GM23338 (cell line): ENCODE results near the gene FUT2. TPM values are rescaled to one million over a fixed set of nuclear protein-coding genes. Genes with fewer than 3 reads are reported as not detected.

Experiments used
- ATAC-seq: fragments of 200-7000 bp; cut with Tn5 transposase; 3 replicates; pipeline ENCODE4 v1.9.1; 2020
- DNase-seq: peaks from one replicate; pipeline ENCODE4 v3.0.0-alpha.2; 2015; ENCODE audit warnings: low spot score
- H2AFZ ChIP-seq: fragments of 200-600 bp; sonication (generic); 2 replicates; pipeline ENCODE4 v1.8.0; 2016; ENCODE audit warnings: antibody characterized with exemption, mild to moderate bottlenecking, moderate library complexity
- H3F3A ChIP-seq: fragments of 200-600 bp; sonication (generic); replicated peaks from 2 replicates; pipeline ENCODE4 v1.8.0; 2017; ENCODE audit warnings: antibody characterized with exemption, mixed run types, low read depth
- H3K27ac ChIP-seq: fragments of 200-600 bp; sonication (generic); 2 replicates; pipeline ENCODE4 v1.6.1; 2016; ENCODE audit warnings: low read depth
- H3K27me3 ChIP-seq: fragments of 200-600 bp; sonication (generic); 2 replicates; pipeline ENCODE4 v1.8.0; 2016; ENCODE audit warnings: mild to moderate bottlenecking, mixed run types, moderate library complexity; ENCODE audit not compliant: insufficient read depth
- H3K36me3 ChIP-seq: fragments of 200-600 bp; sonication (generic); 2 replicates; pipeline ENCODE4 v1.8.0; 2016; ENCODE audit warnings: mild to moderate bottlenecking; ENCODE audit not compliant: insufficient read depth
- H3K4me1 ChIP-seq: fragments of 200-600 bp; sonication (generic); 2 replicates; pipeline ENCODE4 v1.8.0; 2016; ENCODE audit warnings: mild to moderate bottlenecking, moderate library complexity; ENCODE audit not compliant: insufficient read depth
- H3K4me2 ChIP-seq: fragments of 200-600 bp; sonication (generic); 2 replicates; pipeline ENCODE4 v1.7.1; 2017; ENCODE audit warnings: mixed run types
- H3K4me3 ChIP-seq: fragments of 200-600 bp; sonication (generic); 2 replicates; pipeline ENCODE4 v1.6.1; 2016; ENCODE audit warnings: mixed run types
- H3K79me2 ChIP-seq: fragments of 200-600 bp; sonication (generic); replicated peaks from 2 replicates; pipeline ENCODE4 v1.8.0; 2017; ENCODE audit warnings: mild to moderate bottlenecking; ENCODE audit not compliant: insufficient read depth
- H3K9me2 ChIP-seq: fragments of 200-600 bp; sonication (generic); 2 replicates; pipeline ENCODE4 v1.8.0; 2017; ENCODE audit not compliant: insufficient read depth
- H4K20me1 ChIP-seq: fragments of 200-600 bp; sonication (generic); replicated peaks from 2 replicates; pipeline ENCODE4 v1.8.0; 2017; ENCODE audit warnings: mild to moderate bottlenecking; ENCODE audit not compliant: insufficient read depth
- H3K27ac Mint-ChIP-seq: 2 replicates; pipeline ENCODE4 v1.8.0; 2020; ENCODE audit warnings: inconsistent platforms, mild to moderate bottlenecking, moderate library complexity, mixed read lengths
- H3K27me3 Mint-ChIP-seq: 3 replicates; pipeline ENCODE4 v1.8.0; 2022; ENCODE audit warnings: low read depth, mild to moderate bottlenecking, moderate library complexity, mixed read lengths, inconsistent platforms; ENCODE audit not compliant: insufficient read depth, poor library complexity
- H3K36me3 Mint-ChIP-seq: 3 replicates; pipeline ENCODE4 v1.8.0; 2021; ENCODE audit warnings: low read depth, mild to moderate bottlenecking, inconsistent platforms, moderate library complexity, mixed read lengths
- H3K4me1 Mint-ChIP-seq: 3 replicates; pipeline ENCODE4 v1.8.0; 2020; ENCODE audit warnings: mild to moderate bottlenecking, inconsistent platforms, mixed read lengths
- H3K4me3 Mint-ChIP-seq: 3 replicates; pipeline ENCODE4 v1.8.0; 2021; ENCODE audit warnings: moderate library complexity, mild to moderate bottlenecking, inconsistent platforms, mixed read lengths
- H3K9me3 Mint-ChIP-seq: 3 replicates; pipeline ENCODE4 v1.8.0; 2020; ENCODE audit warnings: moderate library complexity, mild to moderate bottlenecking, inconsistent platforms, mixed read lengths
- EZH2 ChIP-seq: fragments of 200-600 bp; sonication (generic); IDR thresholded peaks from one replicate; pipeline ENCODE4 v1.8.0; 2017; ENCODE audit warnings: antibody characterized with exemption, mild to moderate bottlenecking, low read depth; ENCODE audit not compliant: unreplicated experiment
- EZH2phosphoT487 ChIP-seq: fragments of 200-600 bp; sonication (generic); IDR thresholded peaks from one replicate; pipeline ENCODE4 v1.8.1; 2018; ENCODE audit warnings: antibody characterized with exemption; ENCODE audit not compliant: unreplicated experiment
- JUNB ChIP-seq: IDR thresholded peaks from one replicate; pipeline ENCODE4 v1.6.1; 2016; ENCODE audit warnings: antibody characterized with exemption; ENCODE audit not compliant: unreplicated experiment
- NANOG ChIP-seq: IDR thresholded peaks from 2 replicates; pipeline ENCODE4 v1.6.1; 2016; ENCODE audit warnings: antibody characterized with exemption, borderline replicate concordance
- STAT1 ChIP-seq: IDR thresholded peaks from one replicate; pipeline ENCODE4 v1.6.1; 2016; ENCODE audit warnings: antibody characterized with exemption; ENCODE audit not compliant: unreplicated experiment
- ZNF114 ChIP-seq: fragments of 250-450 bp; sonication (Bioruptor Pico); IDR thresholded peaks from 2 replicates; pipeline ENCODE4 v1.5.0; 2020; ENCODE audit warnings: mild to moderate bottlenecking, moderate library complexity
- ZNF331 ChIP-seq: fragments of 250-450 bp; sonication (Bioruptor Pico); IDR thresholded peaks from 2 replicates; pipeline ENCODE4 v1.5.0; 2020; ENCODE audit warnings: low read depth, mild to moderate bottlenecking, moderate library complexity
- polyA plus RNA-seq: library from polyadenylated mRNA; unstranded; fragments of >200 nt; fragmentation: Nextera tagmentation; extraction: Ambion mirVana; gene quantifications from 2 replicates; pipeline ENCODE4 v1.2.1, GENCODE V29; 2016
- total RNA-seq: library from RNA; depleted of rRNA; stranded (reverse); fragments of >200 nt; shearing (Covaris generic); gene quantifications from 2 replicates; pipeline ENCODE4 v1.2.3, GENCODE V29; 2014
- TF ChIP-seq, protein P1 (sequence below): fragments of 250-450 bp; sonication (Bioruptor Pico); IDR thresholded peaks from 2 replicates; pipeline ENCODE4 v1.5.0; 2020; ENCODE audit warnings: mild to moderate bottlenecking, moderate library complexity
- TF ChIP-seq, protein P2 (sequence below), 2 experiments: fragments of 200-600 bp in 1 of 2; sonication (generic) in 1 of 2; conservative IDR thresholded peaks; 2 replicates each; pipeline versions ENCODE4 v1.5.1 to v1.6.1; 2016 to 2017; ENCODE audit warnings: antibody characterized with exemption in 2 of 2, low read depth in 2 of 2, mild to moderate bottlenecking in 2 of 2, moderate library complexity in 1 of 2

The FUT2 gene
- total and polyA plus RNA-seq, 2 experiments from 2014 or later: 5.0 to 5.6 TPM

DNA sequence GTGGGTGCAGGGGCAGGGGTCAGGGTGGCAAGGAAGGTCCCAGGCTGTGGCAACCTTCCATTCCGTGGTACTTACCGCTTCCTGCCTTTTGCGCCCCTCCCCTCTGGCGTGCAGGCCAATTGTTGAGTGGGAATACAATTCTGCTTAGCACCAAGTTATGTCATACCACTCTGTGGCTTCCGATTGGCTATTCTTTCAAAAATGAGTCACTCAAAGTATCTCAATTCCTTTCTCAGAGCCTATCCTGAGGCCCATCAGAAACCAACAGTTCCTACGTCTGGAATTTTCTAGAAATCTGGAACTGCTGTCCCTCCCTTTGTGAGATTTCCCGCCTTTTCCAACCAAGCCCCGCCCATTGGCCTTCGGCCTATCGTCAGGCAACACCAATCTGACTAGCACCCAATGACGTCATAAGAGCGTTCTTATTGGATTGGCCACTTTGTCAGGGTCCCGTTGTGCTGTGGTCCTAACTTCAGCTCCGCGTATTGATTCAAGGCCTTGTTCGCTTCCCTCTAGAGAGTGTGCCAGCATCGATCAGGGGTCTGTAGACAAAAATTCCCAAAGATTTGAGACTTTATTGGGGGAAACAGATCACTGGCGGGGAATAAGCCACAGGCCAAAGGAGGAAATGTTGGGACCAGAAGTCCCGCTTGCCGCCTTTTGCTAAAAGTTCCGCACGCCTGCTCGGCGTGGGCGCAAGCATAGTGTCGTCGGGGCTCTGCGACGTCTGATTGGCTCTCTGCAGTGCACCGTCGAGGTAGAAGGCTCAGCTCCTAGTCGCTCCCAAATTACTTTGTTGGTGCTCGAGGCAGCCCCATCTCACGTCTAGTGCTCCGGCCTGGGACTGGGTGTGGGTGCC is 34.7 kb upstream of the FUT2 start (continued):
- TF ChIP-seq, protein P1, sequence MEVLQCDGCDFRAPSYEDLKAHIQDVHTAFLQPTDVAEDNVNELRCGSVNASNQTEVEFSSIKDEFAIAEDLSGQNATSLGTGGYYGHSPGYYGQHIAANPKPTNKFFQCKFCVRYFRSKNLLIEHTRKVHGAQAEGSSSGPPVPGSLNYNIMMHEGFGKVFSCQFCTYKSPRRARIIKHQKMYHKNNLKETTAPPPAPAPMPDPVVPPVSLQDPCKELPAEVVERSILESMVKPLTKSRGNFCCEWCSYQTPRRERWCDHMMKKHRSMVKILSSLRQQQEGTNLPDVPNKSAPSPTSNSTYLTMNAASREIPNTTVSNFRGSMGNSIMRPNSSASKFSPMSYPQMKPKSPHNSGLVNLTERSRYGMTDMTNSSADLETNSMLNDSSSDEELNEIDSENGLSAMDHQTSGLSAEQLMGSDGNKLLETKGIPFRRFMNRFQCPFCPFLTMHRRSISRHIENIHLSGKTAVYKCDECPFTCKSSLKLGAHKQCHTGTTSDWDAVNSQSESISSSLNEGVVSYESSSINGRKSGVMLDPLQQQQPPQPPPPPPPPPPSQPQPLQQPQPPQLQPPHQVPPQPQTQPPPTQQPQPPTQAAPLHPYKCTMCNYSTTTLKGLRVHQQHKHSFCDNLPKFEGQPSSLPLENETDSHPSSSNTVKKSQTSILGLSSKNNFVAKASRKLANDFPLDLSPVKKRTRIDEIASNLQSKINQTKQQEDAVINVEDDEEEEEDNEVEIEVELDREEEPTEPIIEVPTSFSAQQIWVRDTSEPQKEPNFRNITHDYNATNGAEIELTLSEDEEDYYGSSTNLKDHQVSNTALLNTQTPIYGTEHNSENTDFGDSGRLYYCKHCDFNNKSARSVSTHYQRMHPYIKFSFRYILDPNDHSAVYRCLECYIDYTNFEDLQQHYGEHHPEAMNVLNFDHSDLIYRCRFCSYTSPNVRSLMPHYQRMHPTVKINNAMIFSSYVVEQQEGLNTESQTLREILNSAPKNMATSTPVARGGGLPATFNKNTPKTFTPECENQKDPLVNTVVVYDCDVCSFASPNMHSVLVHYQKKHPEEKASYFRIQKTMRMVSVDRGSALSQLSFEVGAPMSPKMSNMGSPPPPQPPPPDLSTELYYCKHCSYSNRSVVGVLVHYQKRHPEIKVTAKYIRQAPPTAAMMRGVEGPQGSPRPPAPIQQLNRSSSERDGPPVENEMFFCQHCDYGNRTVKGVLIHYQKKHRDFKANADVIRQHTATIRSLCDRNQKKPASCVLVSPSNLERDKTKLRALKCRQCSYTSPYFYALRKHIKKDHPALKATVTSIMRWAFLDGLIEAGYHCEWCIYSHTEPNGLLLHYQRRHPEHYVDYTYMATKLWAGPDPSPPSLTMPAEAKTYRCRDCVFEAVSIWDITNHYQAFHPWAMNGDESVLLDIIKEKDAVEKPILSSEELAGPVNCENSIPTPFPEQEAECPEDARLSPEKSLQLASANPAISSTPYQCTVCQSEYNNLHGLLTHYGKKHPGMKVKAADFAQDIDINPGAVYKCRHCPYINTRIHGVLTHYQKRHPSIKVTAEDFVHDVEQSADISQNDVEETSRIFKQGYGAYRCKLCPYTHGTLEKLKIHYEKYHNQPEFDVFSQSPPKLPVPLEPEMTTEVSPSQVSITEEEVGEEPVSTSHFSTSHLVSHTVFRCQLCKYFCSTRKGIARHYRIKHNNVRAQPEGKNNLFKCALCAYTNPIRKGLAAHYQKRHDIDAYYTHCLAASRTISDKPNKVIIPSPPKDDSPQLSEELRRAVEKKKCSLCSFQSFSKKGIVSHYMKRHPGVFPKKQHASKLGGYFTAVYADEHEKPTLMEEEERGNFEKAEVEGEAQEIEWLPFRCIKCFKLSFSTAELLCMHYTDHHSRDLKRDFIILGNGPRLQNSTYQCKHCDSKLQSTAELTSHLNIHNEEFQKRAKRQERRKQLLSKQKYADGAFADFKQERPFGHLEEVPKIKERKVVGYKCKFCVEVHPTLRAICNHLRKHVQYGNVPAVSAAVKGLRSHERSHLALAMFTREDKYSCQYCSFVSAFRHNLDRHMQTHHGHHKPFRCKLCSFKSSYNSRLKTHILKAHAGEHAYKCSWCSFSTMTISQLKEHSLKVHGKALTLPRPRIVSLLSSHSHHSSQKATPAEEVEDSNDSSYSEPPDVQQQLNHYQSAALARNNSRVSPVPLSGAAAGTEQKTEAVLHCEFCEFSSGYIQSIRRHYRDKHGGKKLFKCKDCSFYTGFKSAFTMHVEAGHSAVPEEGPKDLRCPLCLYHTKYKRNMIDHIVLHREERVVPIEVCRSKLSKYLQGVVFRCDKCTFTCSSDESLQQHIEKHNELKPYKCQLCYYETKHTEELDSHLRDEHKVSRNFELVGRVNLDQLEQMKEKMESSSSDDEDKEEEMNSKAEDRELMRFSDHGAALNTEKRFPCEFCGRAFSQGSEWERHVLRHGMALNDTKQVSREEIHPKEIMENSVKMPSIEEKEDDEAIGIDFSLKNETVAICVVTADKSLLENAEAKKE: no peak
- TF ChIP-seq EZH2phosphoT487: no peak
- TF ChIP-seq ZNF331 (CRISPR knock-in tag): no peak

DNA sequence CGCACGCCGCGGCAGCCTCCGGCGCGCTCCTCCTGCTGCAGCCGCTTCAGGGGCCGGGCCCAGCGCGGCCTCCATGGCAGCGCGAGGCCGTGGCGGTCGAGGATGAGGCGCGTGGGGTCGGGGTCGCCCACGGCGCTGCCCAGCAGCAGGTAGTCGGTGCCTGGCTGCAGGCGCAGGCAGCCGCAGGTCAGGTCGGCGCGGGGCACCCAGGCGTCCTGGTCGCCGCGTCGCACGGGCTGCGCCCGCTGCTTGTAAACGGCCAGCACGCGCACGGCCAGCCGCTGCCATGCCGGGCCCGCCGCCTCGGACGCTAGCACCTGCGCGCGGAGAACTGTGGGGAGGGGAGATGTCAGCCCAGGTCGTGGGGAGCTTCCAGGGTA is 34.1 kb upstream of the FUT2 start:
- H3K27me3 Mint-ChIP-seq: peaks cover 9% of the 10 kb centered on the region
- no peak overlapping the region for H3K4me3 ChIP-seq
- peaks cover 8% of the 10 kb centered on the region for H3K9me3 Mint-ChIP-seq
- H3K79me2 ChIP-seq: no peaks in the 10 kb centered on the region
- H3K4me3 Mint-ChIP-seq: no peak overlapping the region
- H3K4me1 ChIP-seq: no peaks in the 10 kb centered on the region
- H2AFZ ChIP-seq: no peak overlapping the region; the same call in 1 of the 2 replicates
- DNase-seq (no peak), ATAC-seq (no peak)
- no peaks in the 10 kb centered on the region for H3K36me3 ChIP-seq
- peaks cover 4% of the 10 kb centered on the region for H3K4me1 Mint-ChIP-seq
- no peaks in the 10 kb centered on the region for H3K27me3 ChIP-seq
- H3K9me2 ChIP-seq: no peaks in the 10 kb centered on the region
- no peak overlapping the region for H3K4me2 ChIP-seq
- no peak overlapping the region for H3K27ac Mint-ChIP-seq
- H3K27ac ChIP-seq: no peak overlapping the region
- H4K20me1 ChIP-seq: no peaks in the 10 kb centered on the region
- H3K36me3 Mint-ChIP-seq: peaks cover 4% of the 10 kb centered on the region; the same call in 1 of the 3 replicates
- H3F3A ChIP-seq: no peaks in the 10 kb centered on the region
- TF ChIP-seq NANOG (no peak), STAT1 (no peak), JUNB (no peak), EZH2 (no peak), ZNF114 (no peak)
- TF ChIP-seq, protein P2, sequence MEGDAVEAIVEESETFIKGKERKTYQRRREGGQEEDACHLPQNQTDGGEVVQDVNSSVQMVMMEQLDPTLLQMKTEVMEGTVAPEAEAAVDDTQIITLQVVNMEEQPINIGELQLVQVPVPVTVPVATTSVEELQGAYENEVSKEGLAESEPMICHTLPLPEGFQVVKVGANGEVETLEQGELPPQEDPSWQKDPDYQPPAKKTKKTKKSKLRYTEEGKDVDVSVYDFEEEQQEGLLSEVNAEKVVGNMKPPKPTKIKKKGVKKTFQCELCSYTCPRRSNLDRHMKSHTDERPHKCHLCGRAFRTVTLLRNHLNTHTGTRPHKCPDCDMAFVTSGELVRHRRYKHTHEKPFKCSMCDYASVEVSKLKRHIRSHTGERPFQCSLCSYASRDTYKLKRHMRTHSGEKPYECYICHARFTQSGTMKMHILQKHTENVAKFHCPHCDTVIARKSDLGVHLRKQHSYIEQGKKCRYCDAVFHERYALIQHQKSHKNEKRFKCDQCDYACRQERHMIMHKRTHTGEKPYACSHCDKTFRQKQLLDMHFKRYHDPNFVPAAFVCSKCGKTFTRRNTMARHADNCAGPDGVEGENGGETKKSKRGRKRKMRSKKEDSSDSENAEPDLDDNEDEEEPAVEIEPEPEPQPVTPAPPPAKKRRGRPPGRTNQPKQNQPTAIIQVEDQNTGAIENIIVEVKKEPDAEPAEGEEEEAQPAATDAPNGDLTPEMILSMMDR (conservative IDR thresholded peaks at IDR 0.05; ENCODE audit: low read depth in 2 of 2): no peak
